H9 (cell line): Measurements from ENCODE around the gene SPINT1. TPM values are rescaled to one million over a fixed set of nuclear protein-coding genes. Genes with fewer than 3 reads are reported as not detected.
"Not testable (repeated sequence)": the region's sequence is repeated elsewhere in the genome, so short reads cannot be mapped to it uniquely, and the experiment has no call there.

ENCODE experiments used
- DNase-seq: peaks from one replicate; pipeline ENCODE4 v3.0.0-alpha.2; 2017
- H2AFZ ChIP-seq: one replicate; pipeline ENCODE4 v1.6.1; 2013; ENCODE audit warnings: mild to moderate bottlenecking, low read length, control low read depth, moderate library complexity
- H2AK5ac ChIP-seq: 2 replicates; pipeline ENCODE4 v1.6.1; 2013; ENCODE audit warnings: low read length, control low read depth, mixed read lengths; ENCODE audit not compliant: insufficient read length
- H2BK120ac ChIP-seq: one replicate; pipeline ENCODE4 v1.6.1; 2013; ENCODE audit warnings: low read depth, mild to moderate bottlenecking, low read length, control low read depth, inconsistent platforms; ENCODE audit not compliant: poor library complexity, severe bottlenecking
- H2BK12ac ChIP-seq: 2 replicates; pipeline ENCODE4 v1.6.1; 2013; ENCODE audit warnings: low read length, control low read depth, mixed read lengths, low read depth; ENCODE audit not compliant: insufficient read length
- H2BK15ac ChIP-seq: 2 replicates; pipeline ENCODE4 v1.6.1; 2013; ENCODE audit warnings: low read depth, low read length, control low read depth
- H2BK20ac ChIP-seq: one replicate; pipeline ENCODE4 v1.6.1; 2013; ENCODE audit warnings: low read depth, mild to moderate bottlenecking, low read length, control low read depth, inconsistent platforms; ENCODE audit not compliant: poor library complexity, severe bottlenecking
- H2BK5ac ChIP-seq: 2 replicates; pipeline ENCODE4 v1.6.1; 2013; ENCODE audit warnings: low read length, control low read depth, mixed read lengths; ENCODE audit not compliant: insufficient read length
- H3K14ac ChIP-seq: 2 replicates; pipeline ENCODE4 v1.6.1; 2013; ENCODE audit warnings: low read length, control low read depth; ENCODE audit not compliant: insufficient read depth
- H3K18ac ChIP-seq: 2 replicates; pipeline ENCODE4 v1.6.1; 2013; ENCODE audit warnings: low read depth, mild to moderate bottlenecking, mixed read lengths, low read length, control low read depth; ENCODE audit not compliant: insufficient read length
- H3K23ac ChIP-seq: 2 replicates; pipeline ENCODE4 v1.6.1; 2013; ENCODE audit warnings: low read length, control low read depth, mixed read lengths, low read depth; ENCODE audit not compliant: insufficient read length
- H3K23me2 ChIP-seq: 2 replicates; pipeline ENCODE4 v1.6.1; 2013; ENCODE audit warnings: low read depth, mild to moderate bottlenecking, mixed read lengths, low read length, control low read depth; ENCODE audit not compliant: insufficient read length, poor library complexity, severe bottlenecking
- H3K27ac ChIP-seq: 2 replicates; pipeline ENCODE4 v1.5.1; 2013; ENCODE audit warnings: low read length, control low read depth, mixed read lengths, low read depth; ENCODE audit not compliant: insufficient read length
- H3K27me3 ChIP-seq: 2 replicates; pipeline ENCODE4 v1.6.1; 2013; ENCODE audit warnings: low read length, control low read depth, inconsistent platforms; ENCODE audit not compliant: insufficient read depth
- H3K4ac ChIP-seq: 2 replicates; pipeline ENCODE4 v1.6.1; 2013; ENCODE audit warnings: low read depth, mild to moderate bottlenecking, control low read depth, inconsistent platforms, low read length, moderate library complexity
- H3K4me1 ChIP-seq: 2 replicates; pipeline ENCODE4 v1.6.1; 2013; ENCODE audit warnings: low read length, control low read depth, inconsistent platforms; ENCODE audit not compliant: insufficient read depth
- H3K4me2 ChIP-seq: 2 replicates; pipeline ENCODE4 v1.6.1; 2013; ENCODE audit warnings: low read length, control low read depth, mixed read lengths; ENCODE audit not compliant: insufficient read length, insufficient read depth
- H3K56ac ChIP-seq: 2 replicates; pipeline ENCODE4 v1.6.1; 2013; ENCODE audit warnings: low read depth, mild to moderate bottlenecking, mixed read lengths, low read length, control low read depth; ENCODE audit not compliant: insufficient read length
- H3K79me1 ChIP-seq: 2 replicates; pipeline ENCODE4 v1.6.1; 2013; ENCODE audit warnings: low read depth, mild to moderate bottlenecking, moderate library complexity, low read length, control low read depth, inconsistent platforms; ENCODE audit not compliant: insufficient read depth, poor library complexity, severe bottlenecking
- H3K79me2 ChIP-seq: 2 replicates; pipeline ENCODE4 v1.6.1; 2013; ENCODE audit warnings: low read length, control low read depth, inconsistent platforms; ENCODE audit not compliant: insufficient read depth
- H3K9ac ChIP-seq: 2 replicates; pipeline ENCODE4 v1.6.1; 2013; ENCODE audit warnings: low read length, control low read depth, mixed read lengths; ENCODE audit not compliant: insufficient read length; ENCODE audit errors: extremely low read depth
- H3K9me3 ChIP-seq: one replicate; pipeline ENCODE4 v1.6.1; 2013; ENCODE audit warnings: low read depth, low read length, inconsistent platforms; ENCODE audit not compliant: control insufficient read depth
- H3T11ph ChIP-seq: one replicate; pipeline ENCODE4 v1.6.1; 2013; ENCODE audit warnings: mild to moderate bottlenecking, low read length, control low read depth, inconsistent platforms
- H4K20me1 ChIP-seq: one replicate; pipeline ENCODE4 v1.6.1; 2013; ENCODE audit not compliant: control insufficient read depth, insufficient read length, insufficient read depth
- H4K5ac ChIP-seq: 2 replicates; pipeline ENCODE4 v1.6.1; 2013; ENCODE audit warnings: low read depth, mild to moderate bottlenecking, mixed read lengths, low read length, control low read depth; ENCODE audit not compliant: insufficient read length
- H4K8ac ChIP-seq: replicated peaks from 2 replicates; pipeline ENCODE4 v1.6.1; 2013; ENCODE audit warnings: low read length, control low read depth, mixed read lengths, low read depth; ENCODE audit not compliant: insufficient read length
- H4K91ac ChIP-seq: 2 replicates; pipeline ENCODE4 v1.6.1; 2013; ENCODE audit warnings: low read depth, mild to moderate bottlenecking, moderate library complexity, mixed read lengths, low read length, control low read depth; ENCODE audit not compliant: insufficient read length
- H3K27ac Mint-ChIP-seq, 3 experiments: 2 replicates in 2 of 3; 3 replicates in 1 of 3; pipeline ENCODE4 v1.8.0; 2020 to 2021; ENCODE audit warnings: mixed read lengths in 3 of 3, mild to moderate bottlenecking in 1 of 3, moderate library complexity in 1 of 3
- H3K27me3 Mint-ChIP-seq: 2 replicates; pipeline ENCODE4 v1.8.0; 2021; ENCODE audit warnings: low read depth, mild to moderate bottlenecking, moderate library complexity, mixed read lengths
- H3K36me3 Mint-ChIP-seq, 3 experiments: 2 replicates in 2 of 3; 3 replicates in 1 of 3; pipeline ENCODE4 v1.8.0; 2020 to 2021; ENCODE audit warnings: low read depth in 3 of 3, mixed read lengths in 3 of 3; ENCODE audit not compliant: insufficient read depth in 1 of 3
- H3K4me1 Mint-ChIP-seq, 2 experiments: 2 replicates each; pipeline ENCODE4 v1.8.0; 2020; ENCODE audit warnings: mixed read lengths in 2 of 2
- H3K4me3 Mint-ChIP-seq, 2 experiments: 2 replicates in 1 of 2; 3 replicates in 1 of 2; pipeline ENCODE4 v1.8.0; 2020 to 2021; ENCODE audit warnings: mild to moderate bottlenecking in 2 of 2, mixed read lengths in 2 of 2, moderate library complexity in 1 of 2
- H3K9me3 Mint-ChIP-seq, 2 experiments: 2 replicates in 1 of 2; 3 replicates in 1 of 2; pipeline ENCODE4 v1.8.0; 2020; ENCODE audit warnings: mild to moderate bottlenecking in 2 of 2, mixed read lengths in 2 of 2, moderate library complexity in 1 of 2
- CTCF ChIP-seq: fragments of 200-600 bp; sonication (generic); conservative IDR thresholded peaks from 3 replicates; pipeline ENCODE4 v1.8.0; 2021; ENCODE audit warnings: antibody characterized with exemption, mild to moderate bottlenecking
- WGBS: extraction: QIAGEN DNeasy Blood & Tissue Kit; methylation state at CpG from one replicate; pipeline ENCODE4 v1.1.7; 2013; ENCODE audit warnings: missing lambda C conversion rate, low lambda C conversion rate, mixed read lengths; ENCODE audit not compliant: insufficient read length; ENCODE audit errors: extremely low coverage; 5-methylcytosine and 5-hydroxymethylcytosine counted together
- total RNA-seq: library from RNA; stranded (reverse); gene quantifications from 2 replicates; pipeline ENCODE4 v1.2.1, GENCODE V29; 2021

SPINT1 gene
- total RNA-seq, 1 experiment from 2014 or later, result 130 TPM

- H3K4ac ChIP-seq, result no peak overlapping the region
- no peak overlapping the region for H3K56ac ChIP-seq
- no peak overlapping the region for H4K91ac ChIP-seq
- H3K9me3 ChIP-seq, result no peaks in the 10 kb centered on the region
- H4K5ac ChIP-seq, result no peak overlapping the region
- H3K79me2 ChIP-seq, result no peaks in the 10 kb centered on the region
- H3K4me1 Mint-ChIP-seq, result peaks cover 23 to 27% of the 10 kb centered on the region in 2 experiments
- no peaks in the 10 kb centered on the region for H3K79me1 ChIP-seq
- peak; percentile 92 for TF ChIP-seq CTCF
- H3K23me2 ChIP-seq, result no peaks in the 10 kb centered on the region
- no peaks in the 10 kb centered on the region for H3K4me1 ChIP-seq
- no peak overlapping the region for H3K4me2 ChIP-seq
- WGBS, result no CpG with 5 or more reads among the region's 18 CpGs
- no peak overlapping the region for H2AFZ ChIP-seq
- no peak overlapping the region for H2AK5ac ChIP-seq
- no peak overlapping the region for H3K14ac ChIP-seq
- no peak overlapping the region for H3K27ac ChIP-seq
- DNase-seq, result peak; percentile 95
- H3K9me3 Mint-ChIP-seq, result no peaks in the 10 kb centered on the region
- no peak overlapping the region for H2BK15ac ChIP-seq
- no peak overlapping the region for H2BK5ac ChIP-seq
- H2BK12ac ChIP-seq, result no peak overlapping the region
- H2BK120ac ChIP-seq, result no peak overlapping the region
- H3K4me3 Mint-ChIP-seq, result no peak overlapping the region; a peak in 1 of 5 replicates
- H3T11ph ChIP-seq, result no peak overlapping the region
- peak overlapping the region in 1 of 3 experiments; percentile 95; a peak in 3 of 7 replicates for H3K27ac Mint-ChIP-seq
- H3K23ac ChIP-seq, result no peak overlapping the region
- no peaks in the 10 kb centered on the region for H4K20me1 ChIP-seq
- H4K8ac ChIP-seq, result no peak overlapping the region
- H2BK20ac ChIP-seq, result no peak overlapping the region
- H3K9ac ChIP-seq, result no peak overlapping the region
- H3K18ac ChIP-seq, result no peak overlapping the region
- no peaks in the 10 kb centered on the region for H3K27me3 ChIP-seq
- peaks cover 4% of the 10 kb centered on the region; the same call in 1 of the 2 replicates for H3K27me3 Mint-ChIP-seq
- peaks cover 8 to 38% (median 34%) of the 10 kb centered on the region in 3 experiments; a peak in 6 of 7 replicates for H3K36me3 Mint-ChIP-seq
Measured at GRCh38 chr15:40859206-40859851, 15.5 kb downstream of the SPINT1 start.

GRCh38 chr15:40861147-40861546, 17.3 kb downstream of the SPINT1 start:
- H3K27me3 Mint-ChIP-seq, H3K79me2 ChIP-seq: not testable (repeated sequence)

More at GRCh38 chr15:40861147-40861546, 17.3 kb downstream of the SPINT1 start:
- WGBS, result no CpG with 5 or more reads among the region's 4 CpGs
- not testable (repeated sequence) for H3K23me2 ChIP-seq, H2BK12ac ChIP-seq, H3K18ac ChIP-seq, H2BK5ac ChIP-seq, H3K4me1 ChIP-seq, H3K4me3 Mint-ChIP-seq, H3K14ac ChIP-seq, H3K9me3 ChIP-seq, H2BK20ac ChIP-seq, H4K91ac ChIP-seq, H3K4me2 ChIP-seq, H3K23ac ChIP-seq, H4K20me1 ChIP-seq, H2BK15ac ChIP-seq, H3K4ac ChIP-seq, H3K9ac ChIP-seq, H4K8ac ChIP-seq, DNase-seq, H3T11ph ChIP-seq, H4K5ac ChIP-seq, H3K9me3 Mint-ChIP-seq, H3K27ac Mint-ChIP-seq, H3K56ac ChIP-seq, H2AFZ ChIP-seq, H3K79me1 ChIP-seq, H3K27ac ChIP-seq, H3K27me3 ChIP-seq, H2BK120ac ChIP-seq, H2AK5ac ChIP-seq
- Mint-ChIP-seq H3K4me1 (peaks cover 23 to 27% of the 10 kb centered on the region in 2 experiments), H3K36me3 (peaks cover 4 to 28% (median 17%) of the 10 kb centered on the region in 3 experiments; a peak in 6 of 7 replicates)
